DOHH2 (cell line): ENCODE data around the gene SCYGR3.

Source experiments
- H3F3A ChIP-seq: fragments of 200-600 bp; sonication (generic), shearing (Covaris generic); 2 replicates; pipeline ENCODE4 v1.6.0; 2016; ENCODE audit warnings: antibody characterized with exemption, mild to moderate bottlenecking; ENCODE audit not compliant: control insufficient read depth, insufficient read depth
- H3K27ac ChIP-seq: fragments of 200-600 bp; sonication (generic); 2 replicates; pipeline ENCODE4 v1.5.1; 2014; ENCODE audit warnings: low read depth, mild to moderate bottlenecking, low read length, moderate library complexity
- H3K27me3 ChIP-seq: fragments of 200-600 bp; sonication (generic); 2 replicates; pipeline ENCODE4 v1.6.1; 2014; ENCODE audit warnings: mild to moderate bottlenecking, low read length, mixed read lengths; ENCODE audit not compliant: control insufficient read depth
- H3K36me3 ChIP-seq: fragments of 200-600 bp; sonication (generic); 2 replicates; pipeline ENCODE4 v1.6.1; 2014; ENCODE audit warnings: mild to moderate bottlenecking, low read length, moderate library complexity, mixed read lengths; ENCODE audit not compliant: control insufficient read depth
- H3K4me1 ChIP-seq: fragments of 200-600 bp; sonication (generic); 2 replicates; pipeline ENCODE4 v1.6.1; 2014; ENCODE audit warnings: mild to moderate bottlenecking, low read length, mixed read lengths; ENCODE audit not compliant: control insufficient read depth
- H3K4me2 ChIP-seq: fragments of 200-600 bp; sonication (generic); 2 replicates; pipeline ENCODE4 v1.6.0; 2014; ENCODE audit warnings: mild to moderate bottlenecking, low read length, moderate library complexity
- H3K4me3 ChIP-seq: fragments of 200-600 bp; sonication (generic); 2 replicates; pipeline ENCODE4 v1.5.1; 2014; ENCODE audit warnings: mild to moderate bottlenecking, low read length, mixed read lengths
- H3K79me2 ChIP-seq: fragments of 200-600 bp; sonication (generic); 2 replicates; pipeline ENCODE4 v1.6.1; 2014; ENCODE audit warnings: mild to moderate bottlenecking, low read length, mixed read lengths; ENCODE audit not compliant: control insufficient read depth
- H3K9me2 ChIP-seq: fragments of 200-600 bp; sonication (generic); replicated peaks from 2 replicates; pipeline ENCODE4 v1.6.1; 2014; ENCODE audit warnings: mild to moderate bottlenecking, low read length, mixed read lengths; ENCODE audit not compliant: control insufficient read depth
- H3K9me3 ChIP-seq: fragments of 200-600 bp; sonication (generic); 2 replicates; pipeline ENCODE4 v1.6.1; 2014; ENCODE audit warnings: antibody characterized with exemption, low read length, mixed read lengths; ENCODE audit not compliant: control insufficient read depth, insufficient read depth
- H4K20me1 ChIP-seq: fragments of 200-600 bp; sonication (generic); 2 replicates; pipeline ENCODE4 v1.6.0; 2014; ENCODE audit warnings: low read depth, mild to moderate bottlenecking, antibody characterized with exemption, low read length, moderate library complexity; ENCODE audit not compliant: control insufficient read depth, insufficient read depth
- EZH2phosphoT487 ChIP-seq: fragments of 200-600 bp; sonication (generic); IDR thresholded peaks from 2 replicates; pipeline ENCODE4 v1.6.1; 2017; ENCODE audit warnings: borderline replicate concordance, mild to moderate bottlenecking, antibody characterized with exemption, low read length, moderate library complexity, mixed read lengths
- TF ChIP-seq, protein P1 (sequence below): fragments of 200-600 bp; sonication (generic); IDR thresholded peaks from one replicate; pipeline ENCODE4 v1.5.1; 2014; ENCODE audit warnings: antibody characterized with exemption, mild to moderate bottlenecking, low read depth, low read length; ENCODE audit not compliant: poor library complexity, severe bottlenecking

SCYGR3 gene

GRCh38 chr2:227657199-227657845, 42.7 kb upstream of the SCYGR3 start:
- no peaks in the 10 kb centered on the region for H3K9me3 ChIP-seq
- no peak for TF ChIP-seq EZH2phosphoT487
- TF ChIP-seq, protein P1, sequence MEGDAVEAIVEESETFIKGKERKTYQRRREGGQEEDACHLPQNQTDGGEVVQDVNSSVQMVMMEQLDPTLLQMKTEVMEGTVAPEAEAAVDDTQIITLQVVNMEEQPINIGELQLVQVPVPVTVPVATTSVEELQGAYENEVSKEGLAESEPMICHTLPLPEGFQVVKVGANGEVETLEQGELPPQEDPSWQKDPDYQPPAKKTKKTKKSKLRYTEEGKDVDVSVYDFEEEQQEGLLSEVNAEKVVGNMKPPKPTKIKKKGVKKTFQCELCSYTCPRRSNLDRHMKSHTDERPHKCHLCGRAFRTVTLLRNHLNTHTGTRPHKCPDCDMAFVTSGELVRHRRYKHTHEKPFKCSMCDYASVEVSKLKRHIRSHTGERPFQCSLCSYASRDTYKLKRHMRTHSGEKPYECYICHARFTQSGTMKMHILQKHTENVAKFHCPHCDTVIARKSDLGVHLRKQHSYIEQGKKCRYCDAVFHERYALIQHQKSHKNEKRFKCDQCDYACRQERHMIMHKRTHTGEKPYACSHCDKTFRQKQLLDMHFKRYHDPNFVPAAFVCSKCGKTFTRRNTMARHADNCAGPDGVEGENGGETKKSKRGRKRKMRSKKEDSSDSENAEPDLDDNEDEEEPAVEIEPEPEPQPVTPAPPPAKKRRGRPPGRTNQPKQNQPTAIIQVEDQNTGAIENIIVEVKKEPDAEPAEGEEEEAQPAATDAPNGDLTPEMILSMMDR: no peak
- no peaks in the 10 kb centered on the region for H3K4me1 ChIP-seq
- no peaks in the 10 kb centered on the region for H3F3A ChIP-seq
- H3K36me3 ChIP-seq: no peaks in the 10 kb centered on the region
- H3K4me2 ChIP-seq: no peak overlapping the region
- no peak overlapping the region for H3K4me3 ChIP-seq
- no peak overlapping the region for H3K27ac ChIP-seq
- no peaks in the 10 kb centered on the region for H3K79me2 ChIP-seq
- H3K9me2 ChIP-seq: no peaks in the 10 kb centered on the region
- no peaks in the 10 kb centered on the region for H4K20me1 ChIP-seq
- H3K27me3 ChIP-seq: peaks cover 7% of the 10 kb centered on the region; the same call in 1 of the 2 replicates

DNA sequence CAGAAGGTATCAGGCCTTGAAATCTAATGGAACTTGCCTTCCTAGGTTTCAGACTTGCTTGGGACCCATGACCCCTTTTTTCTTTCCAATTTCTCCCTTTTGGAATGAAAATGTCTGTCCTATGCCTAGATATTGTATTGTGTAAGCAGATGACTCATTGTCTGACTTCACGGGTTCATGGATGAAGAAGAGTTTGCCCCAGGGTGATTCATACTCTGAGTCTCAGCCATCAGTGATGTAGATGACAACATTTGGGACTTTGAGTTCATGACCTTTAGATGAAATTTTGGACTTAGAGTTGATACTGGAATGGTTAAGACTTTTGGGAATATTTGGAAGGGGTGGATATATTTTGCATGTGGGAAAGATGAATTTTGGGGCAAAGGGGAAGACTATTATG, 40.8 kb upstream of the SCYGR3 start:
- H3K9me2 ChIP-seq: no peaks in the 10 kb centered on the region
- H3K4me2 ChIP-seq: no peak overlapping the region
- H3K9me3 ChIP-seq: no peaks in the 10 kb centered on the region
- H3F3A ChIP-seq: no peaks in the 10 kb centered on the region
- H3K4me1 ChIP-seq: no peaks in the 10 kb centered on the region
- no peaks in the 10 kb centered on the region for H4K20me1 ChIP-seq
- no peak overlapping the region for H3K27ac ChIP-seq
- TF ChIP-seq, protein P1: no peak
- TF ChIP-seq EZH2phosphoT487: no peak
- H3K27me3 ChIP-seq: peaks cover 7% of the 10 kb centered on the region; the same call in 1 of the 2 replicates
- H3K36me3 ChIP-seq: no peaks in the 10 kb centered on the region
- H3K4me3 ChIP-seq: no peak overlapping the region
- H3K79me2 ChIP-seq: no peaks in the 10 kb centered on the region

GRCh38 chr2:227654426-227654825, 39.8 kb upstream of the SCYGR3 start:
- no peak for TF ChIP-seq EZH2phosphoT487
- TF ChIP-seq, protein P1: no peak
- H3K36me3 ChIP-seq: no peaks in the 10 kb centered on the region
- peaks cover 7% of the 10 kb centered on the region; the same call in 1 of the 2 replicates for H3K27me3 ChIP-seq
- H3K79me2 ChIP-seq: no peaks in the 10 kb centered on the region
- no peaks in the 10 kb centered on the region for H4K20me1 ChIP-seq
- no peak overlapping the region for H3K4me2 ChIP-seq
- H3K9me3 ChIP-seq: no peaks in the 10 kb centered on the region
- no peak overlapping the region for H3K4me3 ChIP-seq
- no peaks in the 10 kb centered on the region for H3K4me1 ChIP-seq
- H3K27ac ChIP-seq: no peak overlapping the region
- H3F3A ChIP-seq: no peaks in the 10 kb centered on the region
- H3K9me2 ChIP-seq: no peaks in the 10 kb centered on the region
